Lung (tissue), 12 donors: Measurements from ENCODE around the gene UNC5C. TPM values are rescaled to one million over a fixed set of nuclear protein-coding genes. Genes with fewer than 3 reads are reported as not detected.

Experiments used
- ATAC-seq: fragments of 200-7000 bp; cut with Tn5 transposase; one replicate; pipeline ENCODE4 v1.9.1; 2020; ENCODE audit warnings: moderate number of reproducible peaks; ENCODE audit not compliant: insufficient read depth, low FRiP score
- DNase-seq, 3 donors: peaks; one replicate each; pipeline ENCODE4 v3.0.0-alpha.2; 2013 to 2017
- H3K27ac ChIP-seq, 2 donors: one replicate each; pipeline ENCODE4 v1.5.1; 2013; ENCODE audit warnings: mild to moderate bottlenecking in 2 of 2, moderate library complexity in 2 of 2, control low read depth in 1 of 2, inconsistent platforms in 1 of 2, low read depth in 1 of 2, low read length in 1 of 2
- H3K27me3 ChIP-seq, 3 donors: one replicate each; pipeline ENCODE4 v1.5.1; 2013; ENCODE audit warnings: low read length in 2 of 3; ENCODE audit not compliant: control insufficient read depth in 3 of 3, insufficient read depth in 3 of 3
- H3K36me3 ChIP-seq, 4 donors: one replicate each; pipeline ENCODE4 v1.5.1; 2013; ENCODE audit warnings: low read length in 4 of 4, mild to moderate bottlenecking in 1 of 4, moderate library complexity in 1 of 4; ENCODE audit not compliant: control insufficient read depth in 4 of 4, insufficient read depth in 4 of 4
- H3K4me1 ChIP-seq, 5 donors: one replicate each; pipeline ENCODE4 v1.5.1; 2013; ENCODE audit warnings: low read length in 5 of 5, mild to moderate bottlenecking in 2 of 5, moderate library complexity in 1 of 5; ENCODE audit not compliant: control insufficient read depth in 5 of 5, insufficient read depth in 5 of 5
- H3K4me3 ChIP-seq: one replicate; pipeline ENCODE4 v1.5.1; 2013; ENCODE audit warnings: mild to moderate bottlenecking, control low read depth, moderate library complexity
- H3K9ac ChIP-seq, 2 donors: one replicate each; pipeline ENCODE4 v1.5.1; 2013; ENCODE audit warnings: low read length in 2 of 2, control low read depth in 1 of 2; ENCODE audit not compliant: insufficient read depth in 1 of 2
- H3K9me3 ChIP-seq, 4 donors: one replicate each; pipeline ENCODE4 v1.5.1; 2013; ENCODE audit warnings: low read length in 3 of 4, mild to moderate bottlenecking in 1 of 4, moderate library complexity in 1 of 4; ENCODE audit not compliant: control insufficient read depth in 4 of 4, insufficient read depth in 3 of 4
- CTCF ChIP-seq: IDR thresholded peaks from 2 replicates; pipeline ENCODE4 v1.5.1; 2012; ENCODE audit warnings: mild to moderate bottlenecking; ENCODE audit errors: control extremely low read depth, extremely low read depth
- WGBS, 2 donors: extraction: QIAGEN DNeasy Blood & Tissue Kit; methylation state at CpG; one replicate each; pipeline ENCODE4 v1.1.7; 2013; 5-methylcytosine and 5-hydroxymethylcytosine counted together
- polyA plus RNA-seq, 2 donors: library from polyadenylated mRNA; stranded (reverse); fragments of 200-250 nt; gene quantifications; one replicate each; pipeline ENCODE4 v1.2.1, GENCODE V29; 2013
- total RNA-seq, 2 donors: library from RNA; depleted of rRNA in 1 of 2; stranded (reverse); fragments of >200 nt in 1 of 2; gene quantifications; one replicate each; pipeline ENCODE4 v1.2.1, GENCODE V29; 2014 to 2021
- donor health status: control.
- donor health status: control.
- donor health status: Bipolar disorder and iron deficiency.
- donor health status: healthy.
- donor health status: DM: yes; HTN: yes; CAD: no.

UNC5C gene
- total and polyA plus RNA-seq, 4 donors = 0.55 to 27.9 (median 3.8) TPM

- 39 to 52% methylated on average over 3 of the region's 3 CpGs for WGBS, 2 donors
- no peak for ATAC-seq
- TF ChIP-seq CTCF = no peak
- Histone ChIP-seq H3K36me3 (peaks cover 0 to 6% (median 0%) of the 10 kb centered on the region in 4 donors), H3K4me3 (no peak overlapping the region), H3K9ac (peak overlapping the region; percentile 28 to 56), H3K27ac (no peak overlapping the region), H3K4me1 (peaks cover 0 to 45% (median 4%) of the 10 kb centered on the region in 5 donors), H3K27me3 (peaks cover 0 to 16% (median 3%) of the 10 kb centered on the region in 3 donors), H3K9me3 (peaks cover 0 to 7% (median 0%) of the 10 kb centered on the region in 4 donors)
- peak in 2 of 3 donors; percentile 57 to 62 for DNase-seq
These were observed 2.6 kb downstream of the UNC5C start for GRCh38 chr4:95546221-95546620.

DNA sequence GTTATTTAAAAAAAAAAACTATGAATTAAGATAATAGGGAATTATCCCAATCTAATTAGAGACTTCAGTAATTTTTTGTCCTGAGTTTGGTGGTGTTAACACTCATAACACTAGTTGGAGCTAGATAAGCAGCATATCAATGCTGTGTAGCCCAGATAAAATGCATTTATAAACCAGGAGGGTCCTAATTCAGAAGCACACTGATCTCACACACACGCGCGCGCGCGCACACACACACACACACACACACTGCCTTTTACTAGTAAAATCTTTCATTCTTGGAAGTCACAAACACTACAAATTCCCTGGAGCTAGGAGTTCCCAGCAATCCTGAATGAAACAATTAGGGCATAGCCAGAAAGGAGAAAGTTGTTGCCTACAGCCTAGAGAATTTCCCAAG, 3.2 kb downstream of the UNC5C start:
- TF ChIP-seq CTCF = no peak
- peak overlapping the region; percentile 28 to 56 for H3K9ac ChIP-seq
- no peak overlapping the region for H3K4me3 ChIP-seq
- 77 to 83% methylated on average over 6 of the region's 6 CpGs for WGBS, 2 donors
- H3K36me3 ChIP-seq = peaks cover 0 to 6% (median 0%) of the 10 kb centered on the region in 4 donors
- H3K9me3 ChIP-seq = peaks cover 0 to 7% (median 0%) of the 10 kb centered on the region in 4 donors
- ATAC-seq = no peak
- H3K27ac ChIP-seq = no peak overlapping the region
- H3K4me1 ChIP-seq = peaks cover 0 to 45% (median 5%) of the 10 kb centered on the region in 5 donors
- H3K27me3 ChIP-seq = peaks cover 0 to 16% (median 3%) of the 10 kb centered on the region in 3 donors
- DNase-seq = peak; percentile 42 to 73 (median 73)

DNA sequence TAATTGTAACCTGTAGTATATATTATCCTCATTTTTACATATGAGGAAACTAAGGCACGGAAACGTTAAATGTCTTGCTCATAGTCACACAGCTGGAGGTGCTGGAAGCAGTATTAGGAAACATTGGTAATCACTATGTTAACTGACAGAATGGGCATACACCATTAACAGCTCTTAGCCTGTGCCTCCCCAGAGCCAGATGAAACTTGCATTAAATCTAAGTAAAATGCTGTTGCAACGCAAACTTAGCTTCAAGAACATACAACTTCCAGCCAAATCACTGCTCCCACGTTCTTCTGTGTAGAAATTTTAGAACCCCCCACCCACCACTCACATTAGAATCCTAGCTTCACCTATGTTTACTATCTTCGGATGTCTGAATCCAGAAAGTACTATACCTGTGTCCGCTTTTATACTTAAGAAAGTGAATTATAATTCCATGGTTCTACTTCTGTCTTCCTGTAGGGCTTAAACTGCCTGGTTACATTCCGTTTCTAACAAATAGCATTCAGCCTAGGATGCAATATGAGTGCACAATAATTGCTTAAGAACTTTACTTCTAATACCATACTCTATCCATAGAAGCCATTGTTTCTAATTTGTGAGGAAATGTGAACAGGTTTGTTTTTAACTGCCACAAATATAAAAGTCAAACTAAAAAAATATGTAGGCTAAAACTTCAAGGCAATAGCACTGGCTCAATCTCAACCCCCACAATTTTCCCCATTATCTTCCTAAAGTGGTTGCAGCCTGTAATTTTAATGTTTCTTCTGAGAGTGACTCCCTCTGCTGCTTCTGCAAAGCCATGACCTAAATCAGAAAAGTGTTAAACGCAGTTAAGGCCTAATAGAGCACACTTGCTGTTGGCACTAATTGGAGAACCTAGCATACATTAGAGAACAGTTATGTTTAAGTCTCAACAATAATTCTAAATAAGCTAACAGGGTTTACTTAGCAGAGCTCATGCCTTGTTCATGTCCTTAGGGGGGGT, 4.4 kb downstream of the UNC5C start:
- DNase-seq (peak in 2 of 3 donors; percentile 74 to 78), ATAC-seq (no peak)
- Histone ChIP-seq H3K27ac (peak overlapping the region in 1 of 2 donors; percentile 9), H3K4me1 (peaks cover 0 to 50% (median 3%) of the 10 kb centered on the region in 5 donors), H3K9me3 (peaks cover 0 to 6% (median 0%) of the 10 kb centered on the region in 4 donors), H3K27me3 (peaks cover 0 to 11% (median 3%) of the 10 kb centered on the region in 3 donors), H3K4me3 (no peak overlapping the region), H3K36me3 (peaks cover 0 to 6% (median 0%) of the 10 kb centered on the region in 4 donors), H3K9ac (no peak overlapping the region)
- TF ChIP-seq CTCF = no peak
- WGBS, 2 donors = 71 to 75% methylated on average over 8 of the region's 8 CpGs
